ENCODE data around the gene GPD1L.

- peak; percentile 90 for TF ChIP-seq CTCF (IDR thresholded peaks at IDR 0.05)
- TF ChIP-seq ZFX (IDR thresholded peaks at IDR 0.05; ENCODE audit: borderline replicate concordance) = no peak
Observed at GRCh38 chr3:32177702-32178198, 71.3 kb downstream of the GPD1L start.

Measured in 22Rv1 (cell line).